ENCODE measurements around the gene TXK. TPM values are rescaled to one million over a fixed set of nuclear protein-coding genes. Genes with fewer than 3 reads are reported as not detected.

The TXK gene
- total RNA-seq, 1 donor from 2014 or later = 1.7 TPM

- Mint-ChIP-seq H3K27ac (no peak overlapping the region), H3K27me3 (ENCODE audit: low read depth) (no peaks in the 10 kb centered on the region), H3K36me3 (peaks cover 1% of the 10 kb centered on the region), H3K4me1 (peaks cover 20% of the 10 kb centered on the region), H3K4me3 (no peak overlapping the region), H3K9me3 (peaks cover under 1% of the 10 kb centered on the region)
- DNase-seq (ENCODE audit: low spot score in 2 of 2, unreplicated experiment in 2 of 2) = no peak
- TF ChIP-seq CTCF (IDR thresholded peaks at IDR 0.05; ENCODE audit: unreplicated experiment) = no peak
These were observed 43.4 kb downstream of the TXK start for GRCh38 chr4:48090621-48091020.

- no peak for DNase-seq (ENCODE audit: low spot score in 2 of 2, unreplicated experiment in 2 of 2)
- H3K36me3 Mint-ChIP-seq = peaks cover 6% of the 10 kb centered on the region
- H3K4me1 Mint-ChIP-seq = peaks cover 14% of the 10 kb centered on the region
- H3K9me3 Mint-ChIP-seq = peaks cover 4% of the 10 kb centered on the region
- TF ChIP-seq CTCF (IDR thresholded peaks at IDR 0.05; ENCODE audit: unreplicated experiment) = no peak
- H3K27ac Mint-ChIP-seq = no peak overlapping the region
- no peak overlapping the region for H3K4me3 Mint-ChIP-seq
- no peaks in the 10 kb centered on the region for H3K27me3 Mint-ChIP-seq (ENCODE audit: low read depth)
These were observed 48.0 kb downstream of the TXK start for GRCh38 chr4:48085821-48086589.

- Mint-ChIP-seq H3K9me3 (peaks cover 4% of the 10 kb centered on the region), H3K4me3 (no peak overlapping the region), H3K27me3 (ENCODE audit: low read depth) (no peaks in the 10 kb centered on the region), H3K4me1 (peaks cover 41% of the 10 kb centered on the region), H3K27ac (no peak overlapping the region), H3K36me3 (peaks cover 6% of the 10 kb centered on the region)
- no peak for DNase-seq (ENCODE audit: low spot score in 2 of 2, unreplicated experiment in 2 of 2)
- TF ChIP-seq CTCF (IDR thresholded peaks at IDR 0.05; ENCODE audit: unreplicated experiment) = no peak
These were observed 51.1 kb downstream of the TXK start for GRCh38 chr4:48082956-48083355.

- no peak for DNase-seq (ENCODE audit: low spot score in 2 of 2, unreplicated experiment in 2 of 2)
- H3K27ac Mint-ChIP-seq = peak overlapping the region; percentile 89
- peaks cover 6% of the 10 kb centered on the region for H3K36me3 Mint-ChIP-seq
- no peak overlapping the region for H3K4me3 Mint-ChIP-seq
- no peak for TF ChIP-seq CTCF (IDR thresholded peaks at IDR 0.05; ENCODE audit: unreplicated experiment)
- H3K9me3 Mint-ChIP-seq = peaks cover 4% of the 10 kb centered on the region
- H3K27me3 Mint-ChIP-seq (ENCODE audit: low read depth) = no peaks in the 10 kb centered on the region
- peaks cover 50% of the 10 kb centered on the region for H3K4me1 Mint-ChIP-seq
These were observed 52.9 kb downstream of the TXK start for GRCh38 chr4:48081196-48081595.

- H3K27me3 Mint-ChIP-seq (ENCODE audit: low read depth) = no peaks in the 10 kb centered on the region
- no peak for DNase-seq (ENCODE audit: low spot score in 2 of 2, unreplicated experiment in 2 of 2)
- TF ChIP-seq CTCF (IDR thresholded peaks at IDR 0.05; ENCODE audit: unreplicated experiment) = no peak
- H3K4me3 Mint-ChIP-seq = peak overlapping the region; percentile 15
- peaks cover 50% of the 10 kb centered on the region for H3K4me1 Mint-ChIP-seq
- H3K9me3 Mint-ChIP-seq = no peaks in the 10 kb centered on the region
- H3K36me3 Mint-ChIP-seq = no peaks in the 10 kb centered on the region
- peak overlapping the region; percentile 93 for H3K27ac Mint-ChIP-seq
These were observed 54.1 kb downstream of the TXK start for GRCh38 chr4:48079972-48080391.

Measured in mesothelial cell of epicardium (in vitro differentiated cells).